Astrocyte of the spinal cord (primary cell): ENCODE data around the gene PTPRG.

ENCODE experiments used
- DNase-seq: peaks from one replicate; pipeline ENCODE4 v3.0.0; 2011; ENCODE audit warnings: low read depth, low spot score
- H3K4me3 ChIP-seq: 2 replicates; pipeline ENCODE4 v1.5.1; 2011; ENCODE audit warnings: low read depth, mild to moderate bottlenecking, low read length, moderate library complexity
- in situ Hi-C: cut with HindIII; loops from 2 replicates; pipeline ENCODE4 v1.10.0; 2017; ENCODE audit warnings: low sequenced_read_pairs
- TF ChIP-seq, protein P1 (sequence below): IDR thresholded peaks from 2 replicates; pipeline ENCODE4 v1.5.1; 2012; ENCODE audit warnings: low read depth, mild to moderate bottlenecking, low read length, inconsistent platforms

The PTPRG gene

DNA sequence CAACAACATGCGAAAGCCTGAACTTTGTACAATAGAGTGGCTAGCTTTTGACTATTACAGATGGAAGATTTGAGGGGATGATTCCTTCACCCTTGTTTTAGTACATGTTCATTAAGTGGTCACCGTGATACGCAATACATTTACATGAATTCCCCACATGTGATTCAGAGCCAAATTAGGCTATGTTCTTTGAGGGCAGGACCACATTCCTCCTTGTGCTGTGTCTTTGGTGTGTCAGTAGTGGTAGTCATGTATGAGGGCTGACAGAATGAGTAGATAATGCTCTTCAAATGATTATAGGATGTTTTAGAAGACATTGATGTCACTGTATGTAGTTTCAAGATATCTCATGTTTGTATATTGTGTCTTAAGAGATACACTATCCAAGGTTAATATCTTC lies 12.1 kb downstream of the PTPRG start:
- TF ChIP-seq, protein P1, sequence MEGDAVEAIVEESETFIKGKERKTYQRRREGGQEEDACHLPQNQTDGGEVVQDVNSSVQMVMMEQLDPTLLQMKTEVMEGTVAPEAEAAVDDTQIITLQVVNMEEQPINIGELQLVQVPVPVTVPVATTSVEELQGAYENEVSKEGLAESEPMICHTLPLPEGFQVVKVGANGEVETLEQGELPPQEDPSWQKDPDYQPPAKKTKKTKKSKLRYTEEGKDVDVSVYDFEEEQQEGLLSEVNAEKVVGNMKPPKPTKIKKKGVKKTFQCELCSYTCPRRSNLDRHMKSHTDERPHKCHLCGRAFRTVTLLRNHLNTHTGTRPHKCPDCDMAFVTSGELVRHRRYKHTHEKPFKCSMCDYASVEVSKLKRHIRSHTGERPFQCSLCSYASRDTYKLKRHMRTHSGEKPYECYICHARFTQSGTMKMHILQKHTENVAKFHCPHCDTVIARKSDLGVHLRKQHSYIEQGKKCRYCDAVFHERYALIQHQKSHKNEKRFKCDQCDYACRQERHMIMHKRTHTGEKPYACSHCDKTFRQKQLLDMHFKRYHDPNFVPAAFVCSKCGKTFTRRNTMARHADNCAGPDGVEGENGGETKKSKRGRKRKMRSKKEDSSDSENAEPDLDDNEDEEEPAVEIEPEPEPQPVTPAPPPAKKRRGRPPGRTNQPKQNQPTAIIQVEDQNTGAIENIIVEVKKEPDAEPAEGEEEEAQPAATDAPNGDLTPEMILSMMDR, result no peak
- in situ Hi-C loops, result no loop called here
- no peak for DNase-seq
- no peak overlapping the region for H3K4me3 ChIP-seq

DNA sequence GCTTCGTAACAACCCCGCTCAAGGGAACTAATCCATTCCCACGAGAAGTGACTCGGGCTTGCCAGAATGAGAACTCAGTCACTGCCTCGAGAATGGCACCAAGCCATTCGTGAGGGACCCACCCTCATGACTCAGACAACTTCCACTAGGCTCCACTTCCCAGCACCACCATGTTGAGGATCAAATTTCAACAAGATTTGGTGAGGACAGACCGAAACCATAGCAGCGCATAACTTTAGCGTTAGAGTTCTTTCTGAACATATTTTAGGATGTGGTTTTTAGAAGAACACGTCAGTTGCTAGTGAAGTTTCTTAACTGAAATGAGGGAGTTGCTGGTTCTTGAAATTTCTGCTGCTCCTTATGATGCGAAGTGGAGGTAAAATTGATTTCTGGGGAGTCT lies 13.5 kb downstream of the PTPRG start:
- DNase-seq, result peak; percentile 99
- H3K4me3 ChIP-seq, result peak overlapping the region; percentile 14
- in situ Hi-C loops, result no loop called here
- TF ChIP-seq, protein P1, result no peak

DNA sequence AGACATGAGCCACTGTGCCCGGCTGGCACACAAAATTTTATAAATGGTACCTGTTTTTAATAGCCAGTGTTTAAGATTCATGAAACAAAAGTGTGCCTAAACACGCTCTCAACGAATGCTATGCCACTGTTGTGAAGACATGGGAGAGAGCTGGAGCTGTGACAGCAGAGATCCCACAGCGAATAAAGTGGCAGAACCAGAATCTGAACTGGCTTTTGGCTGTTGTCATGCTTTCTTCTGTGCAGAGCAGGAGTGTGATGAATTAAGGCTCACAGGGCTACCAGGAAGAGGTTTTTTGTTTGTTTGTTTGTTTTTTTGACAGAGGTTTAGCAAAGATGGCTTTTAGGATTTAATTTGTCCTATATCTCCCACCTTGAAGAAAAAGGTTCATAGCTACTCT lies 14.5 kb downstream of the PTPRG start:
- no peak for DNase-seq
- TF ChIP-seq, protein P1, result no peak
- in situ Hi-C loops, result no loop called here
- H3K4me3 ChIP-seq, result no peak overlapping the region

DNA sequence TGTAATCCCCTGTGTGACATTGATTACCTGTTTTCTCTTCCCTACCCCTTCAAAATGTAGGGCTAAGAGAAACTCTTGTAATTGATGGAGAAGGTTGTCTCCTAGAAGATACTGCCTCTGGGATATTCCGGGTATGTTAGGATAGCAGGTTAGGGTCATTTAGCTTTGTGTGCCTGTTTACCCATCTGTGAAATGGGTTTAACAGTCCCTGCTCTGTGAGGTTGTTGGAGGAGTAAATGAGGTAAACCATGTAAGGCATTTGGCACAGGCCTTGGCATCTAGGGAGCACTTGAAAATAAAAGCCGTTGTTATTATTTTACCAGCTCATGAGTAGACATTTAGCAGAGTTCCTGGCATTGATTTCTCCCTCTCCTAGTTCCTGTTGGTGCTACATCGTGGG lies 16.4 kb downstream of the PTPRG start:
- H3K4me3 ChIP-seq, result no peak overlapping the region
- TF ChIP-seq, protein P1, result no peak
- DNase-seq, result no peak
- in situ Hi-C loops, result no loop called here

DNA sequence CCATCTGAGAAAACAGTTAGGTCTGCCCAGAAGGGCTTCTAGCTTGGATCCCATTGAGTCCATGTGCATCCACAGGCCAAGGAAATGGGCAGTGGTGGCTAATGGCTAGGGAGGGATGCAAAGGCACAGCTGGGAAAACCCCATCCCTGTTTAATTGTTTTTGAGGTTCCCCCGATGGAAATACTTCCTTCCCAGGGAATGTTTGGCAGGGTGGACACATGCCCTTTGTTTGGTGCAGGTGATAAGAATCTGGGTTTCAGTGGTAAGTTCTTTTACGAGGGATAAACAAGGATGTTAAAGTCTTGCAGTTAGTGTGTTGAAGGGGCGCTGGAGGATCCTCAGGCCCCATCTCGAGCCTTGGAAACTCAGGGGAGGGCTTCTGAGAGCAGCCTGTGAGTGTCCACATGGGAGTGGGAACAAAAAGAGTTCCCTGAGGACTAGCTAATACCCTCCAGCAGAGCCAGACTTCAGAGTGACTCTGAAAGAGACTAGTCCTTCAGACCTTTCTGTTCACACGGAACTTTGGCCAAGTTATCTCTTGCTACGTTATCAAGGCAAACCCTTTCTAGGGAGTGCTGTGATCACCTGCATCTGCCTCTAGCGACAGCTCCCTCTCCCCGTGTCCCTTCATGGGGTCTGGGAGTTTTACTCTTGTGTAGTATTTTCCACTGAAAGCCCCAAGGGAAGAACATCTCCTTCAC lies 17.4 kb downstream of the PTPRG start:
- no peak overlapping the region for H3K4me3 ChIP-seq
- in situ Hi-C loops, result no loop called here
- TF ChIP-seq, protein P1, result no peak
- no peak for DNase-seq

DNA sequence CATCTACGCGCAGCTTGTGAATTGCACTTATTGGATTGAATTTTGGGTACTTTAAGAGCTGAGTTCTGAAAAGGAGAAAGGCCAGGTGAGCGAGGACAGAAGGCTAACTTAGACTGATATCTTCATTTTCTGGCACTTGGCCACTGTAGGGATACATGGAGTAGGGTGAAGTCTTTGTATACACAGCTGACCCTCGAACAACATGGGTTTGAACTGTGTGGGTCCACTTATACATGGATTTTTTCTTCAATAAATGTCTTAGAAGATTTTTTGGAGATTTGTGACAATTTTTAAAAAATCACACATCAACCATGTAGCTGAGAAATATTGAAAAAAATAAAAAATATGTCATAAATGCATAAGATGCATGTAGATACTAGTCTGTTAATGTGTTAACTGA lies 18.3 kb downstream of the PTPRG start:
- in situ Hi-C loops, result no loop called here
- TF ChIP-seq, protein P1, result no peak
- DNase-seq, result no peak
- no peak overlapping the region for H3K4me3 ChIP-seq
